HG03064 (cell line): ENCODE measurements around the gene ITPRID2.

Experiments used
- ATAC-seq: cut with Tn5 transposase; IDR thresholded peaks from one replicate; pipeline ENCODE4 v1.9.1; 2021; ENCODE audit warnings: low read depth; ENCODE audit not compliant: unreplicated experiment

Gene ITPRID2

DNA sequence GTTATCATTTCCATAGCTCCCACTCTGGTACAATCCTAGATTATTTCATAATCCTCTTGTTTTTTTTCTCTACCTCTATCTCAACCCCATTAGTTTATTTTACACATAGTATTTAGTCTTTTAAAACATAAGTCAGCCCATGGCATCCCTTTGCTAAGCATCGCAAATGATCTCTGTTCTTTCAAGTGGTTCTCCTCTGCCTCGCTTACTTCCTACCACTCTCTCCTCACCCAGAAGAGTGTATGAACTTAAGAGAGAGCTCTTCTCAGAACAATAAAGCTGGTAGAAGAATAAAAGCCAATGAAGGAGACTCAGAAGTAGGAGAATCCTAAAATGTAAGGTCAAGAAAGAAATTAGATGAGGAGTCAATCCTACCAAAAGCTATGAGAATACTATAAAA lies 12.2 kb upstream of the ITPRID2 start:
- ATAC-seq: no peak

DNA sequence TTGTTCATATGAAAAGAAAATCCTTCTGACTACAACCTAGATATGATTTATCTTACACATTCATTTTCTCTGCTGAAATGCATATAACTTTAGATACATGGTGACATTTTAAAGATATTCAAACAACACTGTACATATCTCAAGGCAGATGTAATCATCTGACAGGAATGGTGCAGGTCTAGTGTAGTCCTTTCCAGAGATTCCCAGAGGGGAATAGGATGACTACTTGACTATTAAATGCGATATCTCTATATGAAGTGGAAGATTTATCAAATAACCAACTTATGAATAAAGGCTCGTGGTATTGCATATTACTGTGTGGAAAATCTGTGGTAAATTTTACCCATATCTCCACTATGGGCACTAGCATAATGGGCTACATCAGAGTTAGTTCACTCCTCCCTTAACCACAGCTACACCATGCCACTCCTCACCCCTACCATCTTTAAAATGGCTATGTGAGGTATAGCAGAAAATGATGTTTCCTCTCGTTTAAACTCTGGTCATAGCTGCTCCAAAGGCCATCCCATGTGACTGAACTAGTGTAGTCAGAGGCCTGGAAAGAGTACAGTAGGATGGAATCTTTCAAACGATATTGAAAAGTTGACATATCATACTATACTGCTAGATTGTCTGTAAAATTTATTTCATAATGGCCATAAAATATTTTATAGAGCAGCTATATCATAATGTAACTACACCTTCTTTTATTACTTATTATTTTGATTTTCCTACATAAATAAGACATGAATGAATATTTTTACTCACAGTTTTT lies 9.1 kb upstream of the ITPRID2 start:
- no peak for ATAC-seq

GRCh38 chr2:181884601-181885000 lies 6.9 kb upstream of the ITPRID2 start:
- no peak for ATAC-seq

- ATAC-seq: no peak
Measured at GRCh38 chr2:181885096-181885495, 6.4 kb upstream of the ITPRID2 start.

DNA sequence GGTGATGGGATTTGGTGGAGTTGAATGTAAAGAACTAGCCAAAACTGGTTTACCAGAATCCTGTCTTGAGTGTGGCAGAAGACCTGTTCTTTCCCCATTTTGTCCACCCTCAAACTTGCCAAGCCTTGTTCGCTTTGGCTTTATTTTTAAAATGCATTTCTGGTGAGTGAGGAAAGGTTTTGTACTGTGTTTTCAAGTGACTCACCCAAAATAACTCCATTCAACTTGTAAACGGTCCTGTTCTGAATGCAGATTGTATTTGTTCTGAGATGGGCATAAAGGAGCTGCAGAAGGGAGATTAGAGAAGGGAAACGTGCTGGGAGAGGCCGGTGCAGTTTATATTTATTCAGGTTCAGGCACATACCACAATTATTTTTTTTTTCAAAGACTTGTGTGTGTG lies 5.3 kb upstream of the ITPRID2 start:
- ATAC-seq: no peak

DNA sequence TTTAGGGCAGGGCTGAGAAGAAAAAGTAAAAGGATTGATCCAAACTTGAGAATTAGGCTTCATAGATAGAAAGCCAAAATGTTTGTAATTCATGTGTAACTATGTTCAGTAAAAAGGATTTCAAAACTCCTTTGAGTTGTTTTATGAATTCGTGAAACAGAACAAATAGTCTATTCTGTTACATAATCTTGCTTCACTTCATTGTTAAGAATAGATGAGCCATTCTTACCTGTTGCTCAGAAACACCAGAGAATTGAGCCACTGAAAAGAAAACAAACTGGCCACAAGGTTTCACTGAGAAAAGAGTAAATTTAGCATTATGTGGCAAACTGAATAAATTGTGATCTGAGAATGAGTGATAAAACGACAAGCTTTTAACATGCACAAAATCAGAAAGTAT lies 4.5 kb upstream of the ITPRID2 start:
- no peak for ATAC-seq

DNA sequence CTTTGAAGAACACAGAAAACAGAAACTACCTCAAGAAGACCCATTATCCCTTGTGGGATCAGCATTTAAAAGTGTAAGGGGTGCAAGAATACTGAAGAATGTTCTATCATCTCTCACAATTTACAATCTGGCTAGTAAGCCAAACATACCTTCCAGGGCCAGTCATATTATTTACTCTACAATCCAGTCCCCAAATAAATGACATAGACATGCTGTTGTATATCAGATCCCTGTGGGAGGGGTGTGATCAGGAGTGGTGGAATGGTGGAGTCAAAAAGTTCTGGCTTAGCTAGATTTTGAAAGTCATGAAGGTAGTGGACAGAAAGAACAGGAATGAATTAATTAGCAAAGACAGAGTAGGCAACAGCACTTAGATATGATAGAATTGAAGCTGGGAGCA lies 1.8 kb upstream of the ITPRID2 start:
- ATAC-seq: no peak

GRCh38 chr2:181890271-181890670 lies 1.3 kb upstream of the ITPRID2 start:
- ATAC-seq: no peak

DNA sequence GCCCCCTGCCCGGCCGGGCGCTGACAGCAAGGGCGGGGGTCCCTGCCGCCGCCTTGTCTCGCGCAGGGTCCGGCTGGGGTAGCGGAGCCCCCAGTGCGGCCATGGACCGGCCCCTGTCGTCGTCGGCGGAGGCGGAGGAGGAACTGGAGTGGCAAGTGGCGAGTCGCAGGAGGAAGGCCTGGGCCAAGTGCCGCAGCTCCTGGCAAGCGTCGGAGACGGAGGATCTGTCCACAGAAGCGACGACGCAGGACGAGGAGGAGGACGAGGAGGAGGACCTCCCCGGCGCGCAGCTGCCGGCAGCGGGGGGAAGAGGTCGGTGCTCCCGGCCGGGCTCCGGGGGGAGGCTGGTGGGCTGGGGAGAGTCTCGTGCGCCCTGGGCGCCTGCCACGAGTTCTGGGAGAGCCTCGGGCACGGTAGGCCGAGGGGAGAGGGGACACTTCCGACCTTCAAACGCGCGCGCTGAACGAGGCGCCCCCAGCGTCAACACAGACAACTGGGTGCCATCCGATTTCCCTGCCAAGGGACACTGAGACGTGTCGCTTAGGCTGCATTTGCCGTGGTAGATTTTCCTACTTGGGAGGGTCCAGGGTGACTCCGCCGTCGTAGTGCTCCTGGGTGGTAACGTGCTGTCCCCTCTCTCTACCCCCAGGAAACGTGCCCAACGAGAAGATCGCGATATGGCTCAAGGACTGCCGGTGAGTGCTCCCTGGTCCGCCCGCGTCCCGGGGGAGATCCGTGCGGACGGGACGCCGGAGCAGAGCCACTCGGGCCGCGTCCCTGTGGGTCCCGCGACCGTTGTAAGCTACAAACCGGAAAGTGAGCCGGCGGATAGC lies 652 bp downstream of the ITPRID2 start:
- ATAC-seq: peak; percentile 55

DNA sequence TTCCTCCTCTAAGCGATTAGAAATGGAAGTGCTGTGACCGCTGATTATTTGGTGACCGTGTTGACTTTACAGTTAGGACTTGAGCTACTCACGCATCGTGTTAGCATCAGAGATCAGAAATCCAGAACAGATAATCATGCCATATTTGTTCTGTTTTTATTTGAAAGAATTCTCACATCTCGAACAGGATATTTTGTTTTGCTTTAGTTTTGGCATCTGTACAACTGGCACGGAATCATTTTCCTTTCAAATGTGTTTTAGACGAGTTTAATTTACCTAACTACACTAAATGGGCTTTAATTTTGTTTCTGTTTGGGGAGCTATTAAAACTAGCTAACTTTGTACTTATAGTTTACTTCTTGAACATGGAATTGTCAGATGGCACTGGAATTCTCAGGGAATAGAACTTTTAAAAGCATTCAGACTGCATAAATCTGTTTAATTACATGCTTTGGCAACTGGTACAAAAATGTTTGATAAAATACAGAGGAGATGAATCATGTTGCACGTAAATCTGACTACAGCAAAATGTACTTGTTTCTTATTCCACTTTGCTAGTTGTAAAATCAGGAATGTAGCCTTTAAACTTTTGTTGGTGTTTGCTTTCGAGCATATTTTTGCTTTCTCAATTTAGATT lies 1.4 kb downstream of the ITPRID2 start:
- ATAC-seq: no peak

GRCh38 chr2:181894381-181894780 lies 2.9 kb downstream of the ITPRID2 start:
- ATAC-seq: no peak

DNA sequence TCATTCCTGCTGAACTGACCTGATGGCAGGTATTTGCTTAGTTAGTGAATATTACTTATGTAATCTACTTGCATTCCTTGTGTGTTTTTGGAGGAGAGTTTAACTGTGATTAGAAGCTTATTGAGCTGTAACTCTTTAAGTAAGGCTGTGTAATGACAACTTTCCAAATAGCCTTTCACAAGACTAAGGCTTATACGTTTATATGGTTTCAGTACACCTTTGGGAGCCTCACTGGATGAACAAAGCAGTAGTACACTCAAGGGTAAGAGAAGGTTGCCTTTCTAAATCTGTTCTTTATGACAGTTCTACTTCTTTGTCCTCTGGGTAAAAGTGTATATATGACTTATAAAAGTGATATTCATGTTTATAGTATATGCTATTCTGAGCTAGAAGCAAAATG lies 4.3 kb downstream of the ITPRID2 start:
- ATAC-seq: no peak

DNA sequence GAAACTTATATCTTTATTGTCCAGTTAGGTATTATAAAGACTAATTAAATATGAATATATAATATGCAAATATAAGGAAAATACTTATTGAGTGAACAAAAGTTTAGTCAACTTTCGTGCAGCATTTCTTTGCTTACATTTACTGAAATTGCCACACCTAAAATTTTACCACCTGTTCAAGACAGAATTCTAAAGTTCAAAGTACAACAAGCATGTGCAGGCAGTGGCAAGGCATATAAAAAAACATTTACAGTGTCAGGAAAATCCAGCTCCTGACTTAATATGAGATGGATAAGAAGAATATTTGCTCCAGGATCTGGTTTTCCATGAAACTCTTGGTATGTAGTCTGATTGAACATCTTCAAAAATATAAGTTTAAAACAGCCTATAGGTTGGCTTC lies 4.8 kb downstream of the ITPRID2 start:
- ATAC-seq: no peak

DNA sequence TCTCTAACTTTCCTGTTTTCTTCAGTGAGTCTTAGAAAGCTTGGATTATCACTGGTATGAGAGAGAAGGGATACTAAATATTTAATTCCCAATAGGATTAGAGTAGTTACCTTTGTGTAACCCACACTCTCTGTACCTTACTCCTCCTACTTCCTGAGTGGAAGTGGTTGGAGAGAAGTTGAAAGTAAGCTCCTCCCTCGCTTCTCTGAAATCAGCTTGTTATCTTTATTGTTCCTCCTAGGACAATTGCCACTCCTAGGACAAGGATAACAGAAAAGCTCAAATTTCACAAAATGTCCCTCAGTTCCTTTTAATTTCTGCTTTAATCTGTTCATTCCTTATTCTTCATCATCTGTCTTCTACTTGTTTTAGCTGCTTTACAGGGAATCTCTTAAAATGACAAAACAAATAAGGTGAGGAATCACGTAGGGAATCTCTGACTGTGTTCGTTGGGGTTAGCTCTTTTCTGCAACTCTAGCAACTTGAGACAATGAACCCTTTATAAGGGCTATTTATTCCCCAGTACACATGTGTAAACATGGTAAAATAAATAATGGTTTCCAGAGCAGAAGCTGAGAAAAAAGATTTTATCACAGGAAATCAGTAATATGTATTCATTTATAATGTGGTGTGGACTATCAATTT lies 8.6 kb downstream of the ITPRID2 start:
- ATAC-seq: no peak

DNA sequence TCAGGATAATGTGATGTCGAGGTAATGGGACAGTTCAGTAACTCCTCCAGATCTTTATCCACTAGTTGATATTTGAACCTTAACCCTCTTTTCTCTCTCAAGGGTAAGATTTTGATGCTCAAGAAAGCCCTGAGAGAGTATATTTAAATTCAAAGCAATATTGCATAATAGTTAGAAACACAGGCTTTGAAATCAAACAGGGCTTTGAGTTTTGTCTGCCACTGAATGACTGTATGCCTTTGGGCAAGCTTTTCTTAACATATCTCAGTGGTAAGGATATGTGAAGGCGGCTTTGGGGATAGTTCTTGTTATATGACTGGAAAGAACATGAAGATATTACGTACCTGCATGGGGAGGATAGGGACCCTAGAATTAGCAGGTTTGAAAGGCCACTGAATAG lies 11.1 kb downstream of the ITPRID2 start:
- ATAC-seq: no peak

DNA sequence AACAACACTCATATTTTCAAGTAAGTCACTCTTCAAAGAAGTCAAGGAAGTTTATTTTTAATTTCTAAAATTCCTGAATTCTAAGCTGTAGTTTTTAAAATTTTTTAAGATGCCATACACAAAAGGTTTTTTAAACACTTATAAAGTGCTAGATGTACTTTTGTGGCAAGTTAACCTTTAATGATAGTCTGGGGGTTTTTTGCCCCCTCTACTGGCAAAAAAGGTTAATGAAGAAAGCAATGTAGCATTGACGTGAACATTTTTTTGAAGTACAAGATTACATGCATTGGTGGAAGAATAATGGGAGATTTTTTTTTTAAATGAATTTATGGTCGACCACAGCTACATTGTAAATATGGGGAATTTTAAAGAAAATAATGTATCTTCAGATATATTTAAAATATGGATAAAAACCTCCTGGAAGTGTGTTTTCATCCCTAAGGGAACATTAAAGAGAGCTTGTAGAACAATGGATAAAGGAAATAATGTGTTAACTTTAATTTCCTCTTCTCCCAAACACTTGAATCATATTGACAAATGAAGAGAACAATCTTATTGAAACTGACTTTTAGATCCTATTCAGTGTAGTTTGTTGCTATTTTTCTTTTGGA lies 12.6 kb downstream of the ITPRID2 start:
- no peak for ATAC-seq

DNA sequence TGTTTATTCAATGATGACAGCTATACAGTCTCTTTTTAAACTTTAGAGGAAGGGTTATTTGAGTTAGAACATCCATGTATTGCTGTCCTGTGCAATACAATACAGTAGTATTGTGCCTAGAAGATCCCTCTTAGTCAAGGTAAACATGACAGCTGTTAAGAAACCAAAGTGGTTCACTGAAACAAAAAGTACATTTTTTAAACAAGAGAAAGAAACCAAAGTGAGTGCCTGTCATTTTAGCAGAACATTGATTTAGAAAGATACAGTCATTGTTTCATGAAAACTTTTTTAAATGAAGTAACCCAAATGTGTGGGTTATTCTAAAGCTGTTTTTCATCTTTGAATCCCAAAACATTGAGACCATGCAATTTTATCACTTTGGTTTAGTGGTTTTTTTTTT lies 15.5 kb downstream of the ITPRID2 start:
- ATAC-seq: peak; percentile 60

- no peak for ATAC-seq
Measured at GRCh38 chr2:181907635-181908034, 16.1 kb downstream of the ITPRID2 start.

GRCh38 chr2:181910028-181910831 lies 18.7 kb downstream of the ITPRID2 start:
- no peak for ATAC-seq

- no peak for ATAC-seq
Measured at GRCh38 chr2:181911830-181912229, 20.3 kb downstream of the ITPRID2 start.
